Keratinocyte (primary cell): ENCODE results near the gene AGXT2. TPM values are rescaled to one million over a fixed set of nuclear protein-coding genes. Genes with fewer than 3 reads are reported as not detected.
A peak's percentile ranks its signal among the peaks of the same experiment; 100 is the strongest.

ENCODE experiments used
- DNase-seq: peaks from one replicate; pipeline ENCODE4 v3.0.0-alpha.2; 2011; ENCODE audit warnings: low read depth, missing footprints, low spot score
- FAIRE-seq: peaks from 2 replicates; lab custom pipeline; 2011; peaks lifted over from hg19 to GRCh38; lab: Jason Lieb, UNC
- H2AFZ ChIP-seq: 2 replicates; pipeline ENCODE4 v1.6.0; 2012; ENCODE audit warnings: low read length, control low read depth, inconsistent platforms; ENCODE audit not compliant: control insufficient read depth
- H3K27ac ChIP-seq: 2 replicates; pipeline ENCODE4 v1.5.1; 2011; ENCODE audit warnings: low read length; ENCODE audit not compliant: control insufficient read depth, insufficient read depth
- H3K27me3 ChIP-seq: 3 replicates; pipeline ENCODE4 v1.6.0; 2011; ENCODE audit warnings: low read length; ENCODE audit not compliant: control insufficient read depth, insufficient read depth; ENCODE audit errors: extremely low read depth
- H3K36me3 ChIP-seq, 2 experiments: 2 replicates in 1 of 2; 3 replicates in 1 of 2; pipeline ENCODE4 v1.5.1; 2011; ENCODE audit warnings: low read length in 2 of 2, mild to moderate bottlenecking in 1 of 2; ENCODE audit not compliant: control insufficient read depth in 2 of 2, insufficient read depth in 2 of 2; ENCODE audit errors: extremely low read depth in 1 of 2
- H3K4me1 ChIP-seq: 3 replicates; pipeline ENCODE4 v1.5.1; 2011; ENCODE audit warnings: low read length; ENCODE audit not compliant: control insufficient read depth, insufficient read depth; ENCODE audit errors: extremely low read depth
- H3K4me2 ChIP-seq: 3 replicates; pipeline ENCODE4 v1.6.0; 2011; ENCODE audit warnings: low read depth, low read length; ENCODE audit not compliant: control insufficient read depth, insufficient read depth; ENCODE audit errors: extremely low read depth
- H3K4me3 ChIP-seq, 3 experiments: fragments of 200-600 bp in 1 of 3; sonication (generic) in 1 of 3; 2 replicates in 2 of 3; 3 replicates in 1 of 3; pipeline ENCODE4 v1.5.1; 2011 to 2016; ENCODE audit warnings: low read length in 3 of 3, mild to moderate bottlenecking in 3 of 3, control low read depth in 2 of 3, inconsistent platforms in 1 of 3, low read depth in 1 of 3, mixed read lengths in 1 of 3, mixed run types in 1 of 3, moderate library complexity in 1 of 3; ENCODE audit not compliant: control insufficient read depth in 2 of 3, insufficient read depth in 2 of 3; ENCODE audit errors: extremely low read depth in 1 of 3
- H3K79me2 ChIP-seq: 2 replicates; pipeline ENCODE4 v1.6.0; 2012; ENCODE audit warnings: low read length; ENCODE audit not compliant: control insufficient read depth, insufficient read depth
- H3K9ac ChIP-seq: 3 replicates; pipeline ENCODE4 v1.6.0; 2011; ENCODE audit warnings: low read length; ENCODE audit not compliant: control insufficient read depth, insufficient read depth; ENCODE audit errors: extremely low read depth
- H3K9me1 ChIP-seq: 3 replicates; pipeline ENCODE4 v1.6.0; 2011; ENCODE audit warnings: low read length; ENCODE audit not compliant: control insufficient read depth, insufficient read depth; ENCODE audit errors: extremely low read depth
- H3K9me3 ChIP-seq: 2 replicates; pipeline ENCODE4 v1.5.1; 2012; ENCODE audit warnings: low read depth, low read length; ENCODE audit not compliant: control insufficient read depth
- H4K20me1 ChIP-seq: 3 replicates; pipeline ENCODE4 v1.6.0; 2011; ENCODE audit warnings: low read length; ENCODE audit not compliant: control insufficient read depth, insufficient read depth; ENCODE audit errors: extremely low read depth
- EZH2 ChIP-seq: IDR thresholded peaks from one replicate; pipeline ENCODE4 v1.6.1; 2012; ENCODE audit warnings: inconsistent platforms, mild to moderate bottlenecking, low read length, moderate library complexity
- dilution Hi-C: fragments of 300-500 bp; cut with MboI; formaldehyde crosslinking; loops from one replicate; pipeline ENCODE4 v1.7.0; 2020; ENCODE audit warnings: low sequenced_read_pairs; ENCODE audit not compliant: extremely low pct_ligation_motif_present
- polyA plus RNA-seq, 5 experiments: library from polyadenylated mRNA; depleted of rRNA in 3 of 5; stranded (reverse) in 3 of 5; stranded (forward) in 1 of 5; unstranded in 1 of 5; fragments of >200 nt; gene quantifications; 1 replicate in 1 of 5; 2 replicates in 3 of 5; 3 replicates in 1 of 5; pipeline versions ENCODE4 v1.2.1 to v1.2.3, GENCODE V29; 2011 to 2012; ENCODE audit warnings: missing spikeins in 2 of 5, low read depth in 1 of 5, low replicate concordance in 1 of 5
- TF ChIP-seq, protein P1 (sequence below), 3 experiments: IDR thresholded peaks in 1 of 3; conservative IDR thresholded peaks in 1 of 3; optimal IDR thresholded peaks in 1 of 3; 2 replicates in 2 of 3; 3 replicates in 1 of 3; pipeline versions ENCODE3 to v1.5.1; 2011; ENCODE audit warnings: low read length in 3 of 3, mild to moderate bottlenecking in 3 of 3, moderate library complexity in 2 of 3, control low read depth in 1 of 3, inconsistent platforms in 1 of 3; ENCODE audit not compliant: insufficient read depth in 2 of 3; ENCODE audit errors: extremely low read depth in 1 of 3

The AGXT2 gene
- polyA plus RNA-seq, 1 donor (not counting 4 experiments of a cell fraction or from before 2014, with no cell fraction given) = not detected

GRCh38 chr5:35091704-35092103 is 44.0 kb upstream of the AGXT2 start:
- no peaks in the 10 kb centered on the region for H3K9me3 ChIP-seq
- TF ChIP-seq EZH2 = no peak
- TF ChIP-seq, protein P1, sequence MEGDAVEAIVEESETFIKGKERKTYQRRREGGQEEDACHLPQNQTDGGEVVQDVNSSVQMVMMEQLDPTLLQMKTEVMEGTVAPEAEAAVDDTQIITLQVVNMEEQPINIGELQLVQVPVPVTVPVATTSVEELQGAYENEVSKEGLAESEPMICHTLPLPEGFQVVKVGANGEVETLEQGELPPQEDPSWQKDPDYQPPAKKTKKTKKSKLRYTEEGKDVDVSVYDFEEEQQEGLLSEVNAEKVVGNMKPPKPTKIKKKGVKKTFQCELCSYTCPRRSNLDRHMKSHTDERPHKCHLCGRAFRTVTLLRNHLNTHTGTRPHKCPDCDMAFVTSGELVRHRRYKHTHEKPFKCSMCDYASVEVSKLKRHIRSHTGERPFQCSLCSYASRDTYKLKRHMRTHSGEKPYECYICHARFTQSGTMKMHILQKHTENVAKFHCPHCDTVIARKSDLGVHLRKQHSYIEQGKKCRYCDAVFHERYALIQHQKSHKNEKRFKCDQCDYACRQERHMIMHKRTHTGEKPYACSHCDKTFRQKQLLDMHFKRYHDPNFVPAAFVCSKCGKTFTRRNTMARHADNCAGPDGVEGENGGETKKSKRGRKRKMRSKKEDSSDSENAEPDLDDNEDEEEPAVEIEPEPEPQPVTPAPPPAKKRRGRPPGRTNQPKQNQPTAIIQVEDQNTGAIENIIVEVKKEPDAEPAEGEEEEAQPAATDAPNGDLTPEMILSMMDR (optimal IDR thresholded peaks at IDR 0.05 in 1 of 3, IDR thresholded peaks at IDR 0.05 in 1 of 3, conservative IDR thresholded peaks at IDR 0.05 in 1 of 3; ENCODE audit: extremely low read depth in 1 of 3, insufficient read depth in 2 of 3, low read length in 3 of 3) = no peak
- H3K4me1 ChIP-seq = no peaks in the 10 kb centered on the region
- dilution Hi-C loops = no loop called here
- no peaks in the 10 kb centered on the region for H3K27me3 ChIP-seq
- no peak overlapping the region for H3K4me2 ChIP-seq
- no peaks in the 10 kb centered on the region for H4K20me1 ChIP-seq
- H3K9me1 ChIP-seq = no peaks in the 10 kb centered on the region
- H3K79me2 ChIP-seq = no peaks in the 10 kb centered on the region
- no peaks in the 10 kb centered on the region for H3K36me3 ChIP-seq
- DNase-seq = no peak
- H3K27ac ChIP-seq = no peak overlapping the region
- H3K4me3 ChIP-seq = no peak overlapping the region
- FAIRE-seq = no peak
- no peak overlapping the region for H2AFZ ChIP-seq
- H3K9ac ChIP-seq = no peak overlapping the region

GRCh38 chr5:35089334-35090314 is 41.9 kb upstream of the AGXT2 start:
- Histone ChIP-seq H3K9me3 (no peaks in the 10 kb centered on the region), H3K27ac (no peak overlapping the region), H3K4me1 (no peaks in the 10 kb centered on the region), H2AFZ (no peak overlapping the region), H4K20me1 (no peaks in the 10 kb centered on the region), H3K9ac (no peak overlapping the region), H3K79me2 (no peaks in the 10 kb centered on the region), H3K4me3 (no peak overlapping the region), H3K27me3 (no peaks in the 10 kb centered on the region), H3K9me1 (no peaks in the 10 kb centered on the region), H3K36me3 (no peaks in the 10 kb centered on the region), H3K4me2 (no peak overlapping the region)
- TF ChIP-seq, protein P1 (optimal IDR thresholded peaks at IDR 0.05 in 1 of 3, IDR thresholded peaks at IDR 0.05 in 1 of 3, conservative IDR thresholded peaks at IDR 0.05 in 1 of 3; ENCODE audit: extremely low read depth in 1 of 3, insufficient read depth in 2 of 3, low read length in 3 of 3) = peak; percentile 75 to 84 (median 76)
- TF ChIP-seq EZH2 = no peak
- dilution Hi-C loops = no loop called here
- DNase-seq (no peak), FAIRE-seq (peak; percentile 9)
